Activated CD8-positive, alpha-beta T cell treated with anti-CD3 and anti-CD28 coated beads, Interleukin-2, amount 10 ng/mL, durations not matched to agents 7 days and 5 days (primary cell): Measurements from ENCODE around the gene TMEM91. TPM values are rescaled to one million over a fixed set of nuclear protein-coding genes. Genes with fewer than 3 reads are reported as not detected.
A peak's percentile ranks its signal among the peaks of the same experiment; 100 is the strongest.

Experiments used
- ATAC-seq: fragments of 150-1000 bp; cut with Tn5 transposase; one replicate; pipeline ENCODE4 v1.10.0; 2021; ENCODE audit warnings: moderate library complexity
- CTCF ChIA-PET: fragments of 350-600 bp; sonication (Branson Sonifier 250); formaldehyde crosslinking; loops from one replicate; lab custom pipeline; 2021; ENCODE audit warnings: antibody characterized with exemption; lab: Charles Lee
- POLR2A ChIA-PET: fragments of 350-600 bp; sonication (Branson Sonifier 250); formaldehyde crosslinking; loops from one replicate; lab custom pipeline; 2021; ENCODE audit warnings: antibody characterized with exemption; lab: Charles Lee
- DNase-seq: peaks from one replicate; pipeline ENCODE4 v3.0.0-alpha.2; 2020
- H3K27ac Mint-ChIP-seq: one replicate; pipeline ENCODE4 v1.8.0; 2021; ENCODE audit warnings: mild to moderate bottlenecking, mixed read lengths
- H3K27me3 Mint-ChIP-seq: one replicate; pipeline ENCODE4 v1.8.0; 2021; ENCODE audit warnings: low read depth, mixed read lengths
- H3K36me3 Mint-ChIP-seq: one replicate; pipeline ENCODE4 v1.8.0; 2021; ENCODE audit warnings: low read depth, mixed read lengths
- H3K4me1 Mint-ChIP-seq: one replicate; pipeline ENCODE4 v1.8.0; 2021; ENCODE audit warnings: low read depth, mixed read lengths
- H3K4me3 Mint-ChIP-seq: one replicate; pipeline ENCODE4 v1.8.0; 2021; ENCODE audit warnings: mild to moderate bottlenecking, mixed read lengths
- H3K9me3 Mint-ChIP-seq: one replicate; pipeline ENCODE4 v1.8.0; 2022; ENCODE audit warnings: mixed read lengths; ENCODE audit not compliant: insufficient read depth
- total RNA-seq, 2 experiments: library from RNA; stranded (reverse); gene quantifications; one replicate each; pipeline ENCODE4 v1.2.3, GENCODE V29; 2021

The TMEM91 gene
- total RNA-seq, 2 experiments from 2014 or later = 5.3 to 6.4 TPM

DNA sequence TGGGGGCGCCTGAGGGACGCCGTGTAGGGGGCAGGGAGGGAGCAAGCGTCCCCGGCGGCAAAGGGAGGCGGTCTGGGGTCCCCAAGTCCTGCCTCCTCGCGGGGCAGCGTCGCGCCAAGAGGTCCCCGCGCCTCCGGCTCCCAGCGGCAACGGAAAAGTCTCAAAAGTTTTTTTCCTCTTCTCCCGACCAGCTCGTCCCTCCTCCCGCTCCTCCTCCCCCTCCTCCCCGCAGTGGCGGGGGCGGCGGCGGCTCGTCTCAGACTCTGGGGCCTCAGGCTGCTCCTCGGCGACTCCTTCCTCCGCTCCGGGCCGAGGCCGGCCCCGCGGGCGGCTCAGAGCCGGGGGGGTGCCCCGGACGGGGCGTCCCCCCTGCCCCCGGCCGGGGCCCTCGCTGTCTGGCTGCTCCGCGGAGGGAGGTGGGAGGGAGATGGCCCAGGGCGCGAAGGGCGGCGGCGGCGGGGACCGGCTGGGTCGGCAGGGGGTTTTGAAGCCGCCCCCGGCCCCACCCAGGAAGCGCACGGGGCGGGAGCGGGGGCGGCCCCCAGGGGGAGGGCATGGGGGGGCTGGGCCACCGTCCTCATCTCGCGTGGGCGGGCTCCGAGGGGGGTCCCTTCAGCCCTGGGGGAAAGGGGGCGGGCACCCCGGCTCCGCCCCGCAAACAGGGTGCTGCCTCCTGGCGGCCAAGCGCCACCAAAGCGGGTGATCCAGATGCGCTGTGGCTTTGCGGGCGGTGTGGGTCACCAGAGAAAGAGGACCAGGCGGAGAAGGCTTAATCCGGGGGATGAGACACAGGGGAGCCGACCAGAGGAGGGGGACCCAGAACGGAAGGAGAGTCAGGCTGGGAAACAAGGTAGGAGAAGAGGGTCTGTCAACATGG is 22.6 kb upstream of the TMEM91 start, which contains the start of gene TGFB1:
TSS of gene TGFB1 (minus strand) at position 457 of the 877 bp plus-strand sequence. CDS start 878 bp downstream, outside the sequence.
- H3K4me3 Mint-ChIP-seq = peak within 1 kb of the TSS; percentile 90
- H3K27me3 Mint-ChIP-seq = no peaks in the 10 kb centered on the region
- H3K36me3 Mint-ChIP-seq = peaks cover 51% of the 10 kb centered on the region
- CTCF ChIA-PET = interaction anchor here (0.6 to 3.2 kb wide), 7 partner anchors 10 to 91 kb away, joined by 3 to 31 read pairs (median 6); partner anchors contain the start of gene B9D2
- DNase-seq (peak; percentile 95), ATAC-seq (peak; percentile 54)
- H3K27ac Mint-ChIP-seq = peak within 1 kb of the TSS; percentile 98
- POLR2A ChIA-PET = interaction anchor here (1.5 to 3.1 kb wide), 5 partner anchors 10 to 91 kb away, joined by 5 to 27 read pairs (median 13); partner anchors contain the start of gene B9D2
- no peaks in the 10 kb centered on the region for H3K9me3 Mint-ChIP-seq
- peaks cover 66% of the 10 kb centered on the region for H3K4me1 Mint-ChIP-seq

DNA sequence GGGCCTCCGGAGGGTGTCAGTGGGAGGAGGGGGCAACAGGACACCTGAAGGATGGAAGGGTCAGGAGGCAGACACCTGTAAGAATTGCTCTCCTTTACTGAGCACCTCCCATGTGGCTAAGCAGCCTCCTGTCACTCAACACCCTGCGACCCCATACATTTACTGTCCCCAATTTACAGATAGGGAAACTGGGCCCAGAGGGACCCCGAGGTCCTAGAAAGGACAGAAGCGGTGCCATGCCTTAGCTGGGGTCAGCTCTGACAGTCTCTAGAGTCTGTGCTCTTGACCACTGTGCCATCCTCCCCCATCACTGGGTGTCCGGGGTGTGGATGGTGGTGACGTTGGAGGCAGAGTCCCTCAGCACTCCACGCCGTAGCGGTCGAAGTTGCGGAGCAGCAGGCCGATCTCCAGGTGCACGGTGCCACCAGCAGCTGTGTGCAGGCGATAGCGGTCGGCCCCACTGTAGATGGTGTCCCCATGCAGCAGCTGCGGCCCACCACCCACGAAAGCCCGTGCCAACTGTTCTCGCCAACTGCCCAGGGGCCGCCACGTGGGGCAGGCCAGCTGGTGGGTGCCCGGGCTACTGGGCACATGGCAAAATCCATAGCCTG is 21.9 kb upstream of the TMEM91 start:
- Mint-ChIP-seq H3K9me3 (no peaks in the 10 kb centered on the region), H3K27ac (peak overlapping the region; percentile 86), H3K27me3 (no peaks in the 10 kb centered on the region), H3K4me3 (peak overlapping the region; percentile 75), H3K36me3 (peaks cover 44% of the 10 kb centered on the region), H3K4me1 (peaks cover 59% of the 10 kb centered on the region)
- ChIA-PET POLR2A (interaction anchor here (2.7 kb wide), 1 partner anchor 10 kb away, joined by 12 read pairs; the partner anchor contains the start of gene B9D2), CTCF (interaction anchor here (1.7 to 2.6 kb wide), 2 partner anchors 10 to 48 kb away, joined by 6 to 35 read pairs; partner anchors contain the start of gene B9D2)
- no peak for ATAC-seq
- no peak for DNase-seq

DNA sequence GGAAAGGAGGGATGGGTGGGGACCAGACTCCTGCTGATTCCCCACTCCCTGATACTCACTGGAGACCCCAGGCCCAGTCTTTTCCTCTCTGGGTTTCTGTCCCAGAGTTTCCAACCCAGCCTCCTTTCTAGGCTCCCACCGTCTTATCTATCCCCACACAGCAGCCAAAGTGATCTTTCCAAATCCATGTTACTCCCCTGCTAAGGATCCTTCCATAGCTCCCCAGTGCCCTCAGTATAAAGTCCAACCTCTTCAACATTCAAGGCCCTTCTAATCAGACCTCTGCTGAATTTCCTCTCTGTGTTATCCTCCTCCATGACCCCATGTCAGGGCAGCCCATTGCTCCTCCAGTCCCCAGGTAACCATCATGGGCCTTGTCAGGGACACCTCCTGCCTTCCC is 21.3 kb upstream of the TMEM91 start:
- H3K9me3 Mint-ChIP-seq = no peaks in the 10 kb centered on the region
- no peaks in the 10 kb centered on the region for H3K27me3 Mint-ChIP-seq
- ChIA-PET POLR2A (interaction anchor here (1.0 to 2.7 kb wide), 2 partner anchors 9 to 91 kb away, joined by 4 to 12 read pairs; partner anchors contain the start of genes B9D2 and HNRNPUL1), CTCF (interaction anchor here (1.1 to 2.6 kb wide), 6 partner anchors 10 to 76 kb away, joined by 3 to 35 read pairs (median 4); partner anchors contain the start of gene B9D2)
- peak overlapping the region; percentile 95 for H3K27ac Mint-ChIP-seq
- DNase-seq = no peak
- peaks cover 57% of the 10 kb centered on the region for H3K4me1 Mint-ChIP-seq
- no peak for ATAC-seq
- peaks cover 41% of the 10 kb centered on the region for H3K36me3 Mint-ChIP-seq
- H3K4me3 Mint-ChIP-seq = peak overlapping the region; percentile 64

DNA sequence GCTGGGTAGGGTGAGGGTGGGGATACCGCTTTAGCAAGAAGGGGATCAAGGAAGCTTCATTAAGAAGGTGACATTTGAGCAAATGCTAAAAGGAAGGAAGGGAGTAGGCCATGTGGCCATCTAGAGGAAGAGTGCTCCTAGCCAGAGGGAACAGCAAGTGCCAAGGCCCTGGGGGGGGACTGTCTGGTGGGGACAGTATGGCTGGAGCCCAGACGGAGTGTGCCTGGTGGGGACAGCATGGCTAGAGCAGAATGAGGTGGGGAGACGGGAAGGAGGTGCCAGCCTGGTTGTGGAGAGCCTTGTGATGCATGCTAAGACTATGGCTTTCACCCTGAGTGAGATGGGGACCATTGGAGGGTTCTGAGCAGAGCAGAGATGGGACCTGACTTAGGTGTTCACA is 20.5 kb upstream of the TMEM91 start:
- POLR2A ChIA-PET = interaction anchor here (0.6 to 2.7 kb wide), 4 partner anchors 8 to 92 kb away, joined by 3 to 12 read pairs (median 7); partner anchors contain the start of genes B9D2 and HNRNPUL1
- ATAC-seq (no peak), DNase-seq (no peak)
- Mint-ChIP-seq H3K27ac (peak overlapping the region; percentile 95), H3K36me3 (peaks cover 37% of the 10 kb centered on the region), H3K9me3 (no peaks in the 10 kb centered on the region), H3K4me3 (peak overlapping the region; percentile 64), H3K27me3 (no peaks in the 10 kb centered on the region), H3K4me1 (peaks cover 59% of the 10 kb centered on the region)
- CTCF ChIA-PET = interaction anchor here (0.9 to 2.6 kb wide), 9 partner anchors 9 to 75 kb away, joined by 3 to 35 read pairs (median 3); partner anchors contain the start of gene B9D2

DNA sequence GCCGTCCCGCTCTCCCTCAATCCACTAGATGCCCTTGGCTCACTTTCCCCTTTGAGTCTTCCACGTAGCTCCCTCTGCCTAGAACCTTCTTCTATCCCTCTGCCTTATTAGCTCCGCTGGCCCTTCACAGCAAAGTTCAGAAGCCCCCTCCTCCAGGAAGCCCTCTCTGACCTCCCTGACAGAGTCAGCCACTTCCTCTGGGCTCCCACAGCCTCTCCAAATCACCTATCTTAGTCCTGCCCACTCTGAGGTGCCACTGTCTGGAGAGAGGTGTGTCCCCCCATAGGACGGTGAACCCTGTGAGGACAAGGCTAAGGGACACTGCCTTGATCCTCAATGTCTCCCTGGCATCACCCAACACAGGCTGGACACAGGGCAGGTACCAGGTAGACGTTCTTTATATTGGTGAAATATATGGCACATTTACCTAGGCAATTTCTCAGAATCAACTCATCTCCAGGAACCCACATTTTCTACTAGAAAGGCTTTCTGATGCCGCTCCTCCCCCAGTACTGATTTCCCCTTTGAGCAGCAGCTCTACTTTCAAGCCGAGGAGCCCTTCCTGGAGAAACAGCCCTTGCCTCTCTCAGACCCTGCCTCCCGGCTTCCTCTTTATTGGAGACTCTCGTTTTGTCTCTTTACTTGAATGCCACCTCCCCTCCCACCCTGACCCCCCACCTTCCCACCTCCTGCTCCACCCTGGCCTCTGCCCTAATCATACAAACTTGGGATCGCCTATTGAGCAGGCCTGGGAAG is 19.2 kb upstream of the TMEM91 start:
- Mint-ChIP-seq H3K4me1 (peaks cover 59% of the 10 kb centered on the region), H3K36me3 (peaks cover 27% of the 10 kb centered on the region), H3K4me3 (peak overlapping the region; percentile 64), H3K9me3 (no peaks in the 10 kb centered on the region), H3K27ac (peak overlapping the region; percentile 95), H3K27me3 (no peaks in the 10 kb centered on the region)
- DNase-seq (peak; percentile 66), ATAC-seq (peak; percentile 6)
- ChIA-PET POLR2A (interaction anchor here (1.0 to 2.7 kb wide), 5 partner anchors 7 to 209 kb away, joined by 3 to 12 read pairs (median 4); partner anchors contain the start of genes B9D2 and EXOSC5), CTCF (interaction anchor here (0.8 to 1.4 kb wide), 4 partner anchors 48 to 551 kb away, joined by 3 to 6 read pairs (median 3); no protein-coding TSS in a partner anchor)

DNA sequence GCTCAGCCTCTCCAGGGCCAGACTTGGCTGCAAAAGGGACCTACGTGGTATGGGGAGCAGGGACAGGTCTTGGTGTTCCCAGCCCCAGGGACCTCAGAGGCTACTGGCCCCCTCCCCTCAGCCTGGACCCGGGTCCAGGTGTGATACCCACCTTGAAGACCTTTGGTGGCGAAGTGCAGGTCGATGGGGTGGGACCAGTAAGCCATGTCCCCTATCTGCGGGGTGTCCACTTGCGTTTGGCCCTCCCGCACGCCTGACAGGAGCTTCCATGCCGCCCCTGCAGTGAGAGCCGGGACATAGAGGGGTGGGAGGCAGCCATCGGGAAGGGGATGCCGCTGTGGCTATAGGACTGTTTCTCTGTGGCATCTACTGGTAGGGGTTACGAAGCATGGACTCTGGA is 18.6 kb upstream of the TMEM91 start:
- Mint-ChIP-seq H3K27me3 (no peaks in the 10 kb centered on the region), H3K4me1 (peaks cover 64% of the 10 kb centered on the region), H3K4me3 (peak overlapping the region; percentile 64), H3K36me3 (peaks cover 28% of the 10 kb centered on the region), H3K27ac (peak overlapping the region; percentile 95), H3K9me3 (no peaks in the 10 kb centered on the region)
- CTCF ChIA-PET = interaction anchor here (1.2 kb wide), 1 partner anchor 552 kb away, joined by 3 read pairs; no protein-coding TSS in a partner anchor
- DNase-seq (no peak), ATAC-seq (no peak)
- POLR2A ChIA-PET = interaction anchor here (1.0 kb wide), 2 partner anchors 39 to 208 kb away, joined by 3 to 4 read pairs; partner anchors contain the start of gene EXOSC5

DNA sequence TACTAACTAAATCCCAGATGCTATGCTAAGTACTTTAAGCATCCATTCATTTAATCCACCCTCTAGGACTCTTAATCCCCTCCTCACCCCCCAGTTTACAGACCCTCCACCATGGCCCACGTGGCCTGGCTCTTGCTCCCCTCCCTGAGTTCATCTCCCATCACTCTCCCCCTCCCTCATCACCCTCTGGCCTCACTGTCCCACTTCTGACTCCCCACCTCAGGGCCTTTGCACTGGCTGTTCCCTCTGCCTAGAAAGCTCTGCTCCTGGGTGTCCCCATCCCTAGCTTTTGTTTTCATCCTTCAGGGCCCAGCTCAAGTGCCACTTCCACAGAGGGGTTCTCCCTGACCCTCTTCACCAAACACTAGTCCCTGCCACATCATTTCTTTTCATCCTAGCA is 16.6 kb upstream of the TMEM91 start:
- no peak overlapping the region for H3K4me3 Mint-ChIP-seq
- POLR2A ChIA-PET = no interaction called here
- CTCF ChIA-PET = no interaction called here

DNA sequence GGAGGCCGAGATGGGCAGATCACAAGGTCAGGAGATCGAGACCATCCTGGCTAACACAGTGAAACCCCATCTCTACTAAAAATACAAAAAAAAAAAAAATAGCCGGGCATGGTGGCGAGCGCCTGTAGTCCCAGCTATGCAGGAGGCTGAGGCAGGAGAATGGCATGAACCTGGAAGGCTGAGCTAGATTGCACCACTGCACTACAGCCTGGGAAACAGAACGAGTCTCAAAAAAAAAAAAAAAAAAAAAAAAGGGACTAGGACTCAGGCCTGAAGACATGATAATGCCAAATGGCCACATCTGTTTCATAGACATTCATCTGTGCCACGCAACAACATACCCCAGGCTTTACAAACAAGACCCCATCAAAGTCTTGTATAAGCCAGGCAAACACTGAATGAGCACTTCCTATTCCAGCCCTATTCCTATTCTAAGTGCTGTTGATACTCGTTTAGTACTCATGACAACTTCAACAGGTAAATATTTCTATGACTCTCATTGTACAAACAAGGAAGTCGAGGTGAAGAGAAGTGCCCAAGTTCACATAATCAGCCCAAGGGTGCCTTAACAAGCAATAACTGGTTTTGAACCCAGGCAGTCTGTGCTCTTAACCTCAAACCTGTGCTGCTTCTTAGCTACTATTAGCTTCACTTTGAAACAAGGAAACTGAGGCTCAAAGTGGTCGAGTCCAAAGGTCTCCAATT is 14.0 kb upstream of the TMEM91 start:
- H3K9me3 Mint-ChIP-seq = no peaks in the 10 kb centered on the region
- peaks cover 12% of the 10 kb centered on the region for H3K36me3 Mint-ChIP-seq
- ATAC-seq (no peak), DNase-seq (no peak)
- ChIA-PET CTCF (interaction anchor here (2.9 kb wide), 1 partner anchor 10 kb away, joined by 31 read pairs; the partner anchor contains the start of gene TGFB1), POLR2A (interaction anchor here (3.7 kb wide), 1 partner anchor 10 kb away, joined by 27 read pairs; no protein-coding TSS in a partner anchor)
- no peaks in the 10 kb centered on the region for H3K27me3 Mint-ChIP-seq
- H3K27ac Mint-ChIP-seq = peak overlapping the region; percentile 99
- peak overlapping the region; percentile 93 for H3K4me3 Mint-ChIP-seq
- peaks cover 47% of the 10 kb centered on the region for H3K4me1 Mint-ChIP-seq

More for the DNA sequence above, 16.6 kb upstream of the TMEM91 start:
- H3K9me3 Mint-ChIP-seq = no peaks in the 10 kb centered on the region
- peaks cover 27% of the 10 kb centered on the region for H3K36me3 Mint-ChIP-seq
- peak overlapping the region; percentile 30 for H3K27ac Mint-ChIP-seq
- ATAC-seq (no peak), DNase-seq (no peak)
- no peaks in the 10 kb centered on the region for H3K27me3 Mint-ChIP-seq
- peaks cover 67% of the 10 kb centered on the region for H3K4me1 Mint-ChIP-seq

DNA sequence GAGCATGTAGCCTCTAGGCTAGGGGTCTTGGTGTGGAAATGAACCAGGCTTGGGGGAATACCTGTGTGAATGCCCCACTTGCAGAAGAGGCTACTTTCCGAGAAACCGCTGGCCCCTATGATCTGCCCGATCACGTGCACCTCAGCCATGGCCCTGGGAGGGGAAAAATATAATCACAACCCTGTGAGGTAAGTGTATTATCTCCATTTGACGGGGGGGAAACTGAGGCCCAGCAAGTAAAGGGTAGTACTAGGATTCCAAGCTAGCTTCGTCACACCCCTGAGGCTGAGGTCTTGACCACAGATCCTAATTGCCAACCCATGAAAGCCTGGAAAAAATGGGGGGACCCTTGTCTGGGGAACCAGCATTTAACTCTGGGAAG is 13.0 kb upstream of the TMEM91 start:
- no peaks in the 10 kb centered on the region for H3K9me3 Mint-ChIP-seq
- H3K4me1 Mint-ChIP-seq = peaks cover 39% of the 10 kb centered on the region
- DNase-seq (no peak), ATAC-seq (no peak)
- H3K27ac Mint-ChIP-seq = peak overlapping the region; percentile 99
- H3K27me3 Mint-ChIP-seq = no peaks in the 10 kb centered on the region
- ChIA-PET POLR2A (interaction anchor here (1.3 to 3.7 kb wide), 3 partner anchors 8 to 38 kb away, joined by 3 to 27 read pairs (median 12); no protein-coding TSS in a partner anchor), CTCF (interaction anchor here (0.7 to 3.6 kb wide), 12 partner anchors 8 to 208 kb away, joined by 3 to 35 read pairs (median 6); partner anchors contain the start of genes CCDC97, DMAC2, HNRNPUL1 and TGFB1)
- peaks cover 11% of the 10 kb centered on the region for H3K36me3 Mint-ChIP-seq
- peak overlapping the region; percentile 93 for H3K4me3 Mint-ChIP-seq
